HUES48 (cell line): ENCODE data around the gene COQ7.

Experiments used
- H3K27ac ChIP-seq: one replicate; pipeline ENCODE4 v1.7.0; 2013; ENCODE audit warnings: low read depth, low read length, inconsistent platforms
- H3K27me3 ChIP-seq: 2 replicates; pipeline ENCODE4 v1.6.1; 2013; ENCODE audit warnings: mild to moderate bottlenecking, low read length; ENCODE audit not compliant: control insufficient read depth, insufficient read depth
- H3K36me3 ChIP-seq: 2 replicates; pipeline ENCODE4 v1.6.1; 2013; ENCODE audit warnings: low read length; ENCODE audit not compliant: control insufficient read depth, insufficient read depth
- H3K4me1 ChIP-seq: 2 replicates; pipeline ENCODE4 v1.6.1; 2013; ENCODE audit warnings: mild to moderate bottlenecking, low read length; ENCODE audit not compliant: control insufficient read depth, insufficient read depth
- H3K4me3 ChIP-seq: 2 replicates; pipeline ENCODE4 v1.5.1; 2013; ENCODE audit warnings: mild to moderate bottlenecking, low read depth, low read length
- H3K9ac ChIP-seq: 2 replicates; pipeline ENCODE4 v1.6.1; 2013; ENCODE audit warnings: mild to moderate bottlenecking, low read depth, low read length, moderate library complexity
- H3K9me3 ChIP-seq: 2 replicates; pipeline ENCODE4 v1.6.1; 2013; ENCODE audit warnings: low read length; ENCODE audit not compliant: control insufficient read depth, insufficient read depth

Gene COQ7

GRCh38 chr16:19066988-19067348 lies 446 bp upstream of the COQ7 start:
- Histone ChIP-seq H3K27me3 (no peaks in the 10 kb centered on the region), H3K4me1 (no peaks in the 10 kb centered on the region), H3K27ac (peak overlapping the region; percentile 100), H3K9ac (no peak overlapping the region), H3K36me3 (no peaks in the 10 kb centered on the region), H3K9me3 (no peaks in the 10 kb centered on the region), H3K4me3 (peak overlapping the region; percentile 86; the same call in 1 of the 2 replicates)

- H3K4me3 ChIP-seq, result peak overlapping the region; percentile 86
- no peaks in the 10 kb centered on the region for H3K27me3 ChIP-seq
- H3K36me3 ChIP-seq, result peaks cover 6% of the 10 kb centered on the region
- no peaks in the 10 kb centered on the region for H3K9me3 ChIP-seq
- peak overlapping the region; percentile 100 for H3K27ac ChIP-seq
- H3K9ac ChIP-seq, result peak overlapping the region; percentile 98
- H3K4me1 ChIP-seq, result no peaks in the 10 kb centered on the region; the same call in 1 of the 2 replicates
Observed at GRCh38 chr16:19068237-19068815, 912 bp downstream of the COQ7 start.

GRCh38 chr16:19071811-19072777 lies 4.7 kb downstream of the COQ7 start:
- Histone ChIP-seq H3K4me1 (no peaks in the 10 kb centered on the region; the same call in 1 of the 2 replicates), H3K4me3 (no peak overlapping the region), H3K27me3 (no peaks in the 10 kb centered on the region), H3K9ac (no peak overlapping the region), H3K36me3 (peaks cover 21% of the 10 kb centered on the region), H3K9me3 (no peaks in the 10 kb centered on the region), H3K27ac (no peak overlapping the region)

- Histone ChIP-seq H3K4me3 (no peak overlapping the region), H3K27me3 (no peaks in the 10 kb centered on the region), H3K36me3 (peaks cover 28% of the 10 kb centered on the region), H3K27ac (no peak overlapping the region), H3K4me1 (no peaks in the 10 kb centered on the region; the same call in 1 of the 2 replicates), H3K9me3 (no peaks in the 10 kb centered on the region), H3K9ac (no peak overlapping the region)
Observed at GRCh38 chr16:19073344-19073743, 5.9 kb downstream of the COQ7 start.

GRCh38 chr16:19073863-19074262 lies 6.4 kb downstream of the COQ7 start:
- Histone ChIP-seq H3K4me1 (no peaks in the 10 kb centered on the region; the same call in 1 of the 2 replicates), H3K9ac (no peak overlapping the region), H3K36me3 (peaks cover 33% of the 10 kb centered on the region), H3K9me3 (no peaks in the 10 kb centered on the region), H3K27me3 (no peaks in the 10 kb centered on the region), H3K27ac (no peak overlapping the region), H3K4me3 (no peak overlapping the region)

GRCh38 chr16:19075511-19075910 lies 8.1 kb downstream of the COQ7 start:
- Histone ChIP-seq H3K9me3 (peaks cover 5% of the 10 kb centered on the region), H3K9ac (no peak overlapping the region), H3K27ac (no peak overlapping the region), H3K4me3 (no peak overlapping the region), H3K36me3 (peaks cover 39% of the 10 kb centered on the region), H3K27me3 (no peaks in the 10 kb centered on the region), H3K4me1 (no peaks in the 10 kb centered on the region; the same call in 1 of the 2 replicates)

- H3K27me3 ChIP-seq, result no peaks in the 10 kb centered on the region
- no peak overlapping the region for H3K27ac ChIP-seq
- H3K9ac ChIP-seq, result no peak overlapping the region
- H3K4me3 ChIP-seq, result no peak overlapping the region
- peaks cover 7% of the 10 kb centered on the region for H3K9me3 ChIP-seq
- no peaks in the 10 kb centered on the region for H3K4me1 ChIP-seq
- peaks cover 46% of the 10 kb centered on the region for H3K36me3 ChIP-seq
Observed at GRCh38 chr16:19077879-19078278, 10.5 kb downstream of the COQ7 start.

- no peak overlapping the region for H3K27ac ChIP-seq
- peaks cover 19% of the 10 kb centered on the region for H3K36me3 ChIP-seq
- peaks cover 4% of the 10 kb centered on the region; the same call in 1 of the 2 replicates for H3K4me1 ChIP-seq
- peaks cover 17% of the 10 kb centered on the region for H3K27me3 ChIP-seq
- H3K9me3 ChIP-seq, result peaks cover 7% of the 10 kb centered on the region
- no peak overlapping the region for H3K4me3 ChIP-seq
- H3K9ac ChIP-seq, result no peak overlapping the region
Observed at GRCh38 chr16:19083670-19084069, 16.3 kb downstream of the COQ7 start.

GRCh38 chr16:19084139-19084538 lies 16.7 kb downstream of the COQ7 start:
- peaks cover 7% of the 10 kb centered on the region for H3K9me3 ChIP-seq

GRCh38 chr16:19084879-19085278 lies 17.5 kb downstream of the COQ7 start:
- Histone ChIP-seq H3K27ac (no peak overlapping the region), H3K9me3 (peaks cover 7% of the 10 kb centered on the region), H3K36me3 (peaks cover 12% of the 10 kb centered on the region), H3K9ac (no peak overlapping the region), H3K4me3 (no peak overlapping the region), H3K27me3 (peaks cover 17% of the 10 kb centered on the region), H3K4me1 (peaks cover 4% of the 10 kb centered on the region; the same call in 1 of the 2 replicates)

More at GRCh38 chr16:19084139-19084538, 16.7 kb downstream of the COQ7 start:
- H3K36me3 ChIP-seq, result peaks cover 15% of the 10 kb centered on the region
- peaks cover 4% of the 10 kb centered on the region; the same call in 1 of the 2 replicates for H3K4me1 ChIP-seq
- peaks cover 17% of the 10 kb centered on the region for H3K27me3 ChIP-seq
- H3K9ac ChIP-seq, result no peak overlapping the region
- H3K4me3 ChIP-seq, result no peak overlapping the region
- H3K27ac ChIP-seq, result no peak overlapping the region
